Measurements from ENCODE around the gene ENDOU.

- TF ChIP-seq CTCF (IDR thresholded peaks at IDR 0.05) (no peak), JUN (IDR thresholded peaks at IDR 0.05) (no peak)
Measured at GRCh38 chr12:47689215-47689614, 36.1 kb downstream of the ENDOU start.

Data from A549 (cell line).